Amniotic stem cell (primary cell): ENCODE measurements around the gene TCF25.
"Not testable (repeated sequence)": the region's sequence is repeated elsewhere in the genome, so short reads cannot be mapped to it uniquely, and the experiment has no call there.

ENCODE experiments used
- DNase-seq: peaks from one replicate; lab custom pipeline; 2025; lab: John Stamatoyannopoulos, UW

Gene TCF25

DNA sequence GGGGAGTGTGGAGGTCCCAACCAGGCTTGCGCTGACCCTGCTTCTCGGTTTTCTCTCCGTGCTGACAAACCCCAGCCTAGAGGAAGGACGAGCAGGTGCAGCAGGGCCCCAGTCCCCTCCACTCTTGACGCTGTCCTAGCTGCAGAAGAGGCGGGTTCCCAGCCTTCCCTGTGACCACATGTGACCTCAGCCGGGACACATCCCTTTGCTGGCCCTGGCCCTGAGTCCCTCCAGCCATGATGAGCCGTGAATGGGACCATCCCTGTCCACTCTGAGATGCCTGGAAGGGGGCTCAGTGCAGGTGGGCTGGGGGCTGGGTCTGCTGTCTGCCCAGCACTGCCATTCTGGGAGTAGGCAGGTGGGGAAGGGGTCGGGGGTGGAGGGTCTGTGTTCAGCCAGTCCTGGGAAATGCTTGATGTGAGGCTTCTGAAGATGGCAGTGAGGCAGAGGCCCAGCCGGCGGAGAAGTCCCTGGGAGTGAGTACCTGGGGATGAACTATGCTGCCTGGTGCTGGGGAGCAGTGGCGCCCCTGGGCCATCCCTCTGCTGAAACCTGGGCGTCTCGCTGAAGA lies 47.8 kb downstream of the TCF25 start:
- no peak for DNase-seq

DNA sequence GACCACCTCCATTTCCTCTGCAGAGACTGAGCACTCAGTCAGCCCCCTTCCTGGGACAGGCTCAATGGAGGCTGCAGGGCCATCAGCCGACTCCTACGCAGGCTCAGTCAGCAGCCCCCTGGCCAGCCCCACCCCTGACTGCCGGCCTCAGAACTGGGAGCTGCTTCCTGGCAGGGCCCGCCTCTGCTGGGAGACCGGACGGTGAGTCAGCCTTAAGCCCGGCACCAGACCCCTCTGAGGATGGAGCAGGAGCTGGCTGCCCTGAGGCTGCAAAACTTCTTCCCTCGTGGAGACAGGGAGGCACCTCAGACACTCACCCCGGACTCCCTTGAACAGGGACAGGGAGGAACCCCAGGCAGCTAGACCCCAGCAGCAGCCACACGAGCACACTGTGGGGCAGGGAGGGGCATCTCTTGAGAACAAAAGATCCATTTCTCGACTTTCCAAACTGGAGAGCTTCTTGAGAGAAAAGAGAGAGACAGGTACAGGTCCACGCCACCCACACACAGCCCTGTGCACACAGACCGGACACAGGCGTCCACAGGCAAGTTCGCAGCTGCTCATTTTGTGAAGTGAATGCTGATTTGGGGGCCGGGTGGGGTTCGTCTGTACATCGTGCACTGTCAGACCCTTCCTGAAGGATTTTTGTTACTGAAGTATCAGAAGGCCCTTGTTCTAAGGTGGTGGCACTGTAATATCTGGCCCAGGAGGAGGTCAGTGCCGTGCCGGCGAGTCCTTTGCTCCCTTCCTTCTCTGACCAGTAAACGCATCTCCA lies 48.5 kb downstream of the TCF25 start:
- DNase-seq, result peak; percentile 90

DNA sequence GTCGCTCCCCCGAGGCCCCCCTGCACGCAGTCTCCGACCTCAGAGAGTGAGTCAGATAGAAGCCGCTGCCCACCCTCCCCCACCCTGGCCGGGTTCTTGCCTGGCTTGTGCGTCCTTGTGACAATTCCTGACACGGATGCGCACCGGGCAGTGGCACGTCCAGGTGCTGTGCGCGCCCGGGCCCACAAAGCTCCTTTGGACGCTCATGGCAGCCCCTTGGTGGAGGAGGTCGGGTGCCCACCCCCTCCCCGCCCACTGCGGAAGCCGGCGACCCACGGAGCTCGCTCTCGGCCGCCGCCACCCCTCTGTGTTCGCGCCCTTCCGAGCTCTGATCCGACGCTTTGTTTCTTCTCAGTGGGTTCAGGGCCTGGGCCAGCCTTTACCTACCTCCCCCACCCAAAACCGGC lies 49.1 kb downstream of the TCF25 start:
- peak; percentile 84 for DNase-seq

GRCh38 chr16:89922884-89923639 lies 49.7 kb downstream of the TCF25 start, which contains the start of gene TUBB3:
Gene TUBB3 (plus strand): TSS chr16:89923342. CDS start chr16:89923402, 60 bp downstream.
- DNase-seq, result peak; percentile 69

DNA sequence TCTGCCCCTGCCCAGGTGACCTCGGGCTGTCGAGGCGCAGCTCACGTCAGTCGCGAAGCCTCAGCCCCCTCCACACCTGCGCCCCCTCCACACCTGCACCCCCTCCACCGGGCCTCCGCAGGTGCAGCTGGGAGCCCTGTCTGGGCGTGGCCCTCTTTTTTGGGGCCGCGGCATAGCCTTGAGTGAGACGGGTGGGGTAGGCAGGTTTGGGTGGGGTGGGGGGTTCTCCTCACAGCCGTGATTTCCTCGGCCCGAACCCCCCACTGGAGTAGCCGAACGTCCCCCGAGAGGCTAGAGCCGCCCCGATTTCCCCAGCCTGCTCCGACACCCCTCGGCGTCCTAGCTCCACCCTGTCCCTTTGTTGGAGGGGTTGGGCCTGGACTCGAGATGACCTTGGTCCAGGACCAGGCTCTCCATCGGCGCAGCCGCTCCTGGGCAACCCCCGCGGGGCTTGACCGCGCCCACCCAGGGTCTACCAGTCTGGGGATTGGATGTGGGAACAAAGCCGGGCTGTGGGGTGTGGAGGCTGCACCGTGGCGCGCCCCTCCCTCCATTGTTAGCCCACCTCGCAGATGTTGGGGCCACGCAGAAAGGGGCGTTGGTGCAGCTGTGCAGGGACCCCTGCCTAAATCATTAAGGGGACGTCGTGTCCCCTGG lies 50.4 kb downstream of the TCF25 start:
- no peak for DNase-seq

DNA sequence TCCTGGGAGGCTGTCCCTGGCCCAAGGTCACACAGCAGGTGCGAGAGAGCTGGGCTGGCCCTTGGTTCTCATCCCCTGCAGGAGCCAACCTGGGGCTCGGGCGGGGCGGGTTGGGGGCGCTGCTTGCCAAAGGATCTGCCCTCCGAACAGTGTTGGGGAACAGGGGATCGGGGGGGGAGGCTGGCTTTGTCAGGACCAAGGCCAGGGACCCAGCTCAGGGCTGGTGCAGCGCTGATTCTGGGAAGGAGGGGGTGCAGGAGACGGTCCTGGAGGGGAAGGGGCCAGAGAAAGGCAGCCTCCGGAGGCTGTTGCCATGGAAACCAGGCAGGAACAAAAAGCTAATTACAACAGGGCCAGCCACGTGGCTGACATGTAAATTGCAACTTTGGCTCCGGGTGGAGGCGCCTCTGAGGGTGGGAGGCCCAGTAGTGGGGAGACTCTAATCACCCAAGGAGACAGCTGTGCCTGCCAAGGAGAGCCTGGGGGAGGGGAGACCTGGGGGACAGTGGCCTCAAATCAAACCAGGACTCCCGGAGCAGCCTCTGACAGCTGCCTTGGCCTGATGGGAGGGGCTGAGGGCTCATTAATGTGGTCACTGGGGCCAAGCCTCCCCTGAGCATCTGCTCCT lies 51.0 kb downstream of the TCF25 start:
- no peak for DNase-seq

- DNase-seq, result no peak
Observed at GRCh38 chr16:89924925-89925307, 51.5 kb downstream of the TCF25 start.

GRCh38 chr16:89925596-89926079 lies 52.2 kb downstream of the TCF25 start:
- DNase-seq, result no peak

DNA sequence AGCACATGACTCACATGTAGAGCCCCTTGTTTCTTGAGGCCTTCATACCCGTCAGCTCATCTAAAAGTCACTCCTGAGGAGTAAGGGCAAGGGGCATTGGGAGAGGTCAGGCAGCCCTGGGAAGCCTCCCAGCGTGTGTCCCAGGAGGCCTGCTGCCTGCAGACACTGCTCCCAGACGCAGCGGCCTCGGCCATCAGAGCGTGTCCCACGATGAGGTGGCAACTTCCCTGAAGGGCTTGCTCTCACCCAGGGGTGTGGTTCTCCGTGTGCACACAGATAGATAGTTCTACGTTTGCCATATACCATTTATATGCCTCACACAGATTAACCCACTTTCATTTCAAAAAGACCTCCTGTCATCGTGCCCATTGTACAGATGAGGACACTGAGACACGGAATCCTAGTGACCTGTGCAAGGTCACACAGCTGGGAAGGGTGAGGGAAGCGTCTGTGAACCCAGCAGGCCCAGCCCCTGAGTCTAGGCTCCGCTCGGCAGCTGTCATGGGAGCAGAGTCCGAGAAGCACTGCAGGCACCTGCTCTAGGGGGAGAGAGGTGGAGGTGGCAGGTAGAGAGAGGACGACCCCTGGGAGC lies 58.0 kb downstream of the TCF25 start:
- DNase-seq, result no peak

DNA sequence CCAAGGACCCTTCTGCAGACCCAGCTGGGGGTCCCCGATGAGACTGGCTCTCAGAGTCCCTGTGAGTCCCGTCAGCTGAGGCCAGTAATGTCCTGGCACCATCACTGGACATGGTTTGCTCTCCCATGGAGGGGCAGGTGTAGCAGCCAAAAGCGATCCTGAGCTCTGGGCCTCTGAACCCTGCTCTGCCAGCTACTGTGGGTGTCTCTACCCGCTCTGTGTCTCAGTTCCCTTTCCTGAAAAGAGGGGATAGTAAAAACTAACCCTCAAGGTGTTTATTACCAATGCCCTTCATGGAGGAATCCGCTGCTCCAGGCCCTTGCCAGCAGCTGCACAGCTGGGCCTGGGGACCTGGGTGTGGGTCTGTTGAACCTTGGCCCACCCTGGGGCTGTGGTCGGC lies 58.6 kb downstream of the TCF25 start:
- DNase-seq, result no peak

- DNase-seq, result not testable (repeated sequence)
Observed at GRCh38 chr16:89934019-89934418, 60.6 kb downstream of the TCF25 start.

- DNase-seq, result no peak
Observed at GRCh38 chr16:89934611-89935553, 61.5 kb downstream of the TCF25 start.

GRCh38 chr16:89935620-89936019 lies 62.2 kb downstream of the TCF25 start:
- not testable (repeated sequence) for DNase-seq

DNA sequence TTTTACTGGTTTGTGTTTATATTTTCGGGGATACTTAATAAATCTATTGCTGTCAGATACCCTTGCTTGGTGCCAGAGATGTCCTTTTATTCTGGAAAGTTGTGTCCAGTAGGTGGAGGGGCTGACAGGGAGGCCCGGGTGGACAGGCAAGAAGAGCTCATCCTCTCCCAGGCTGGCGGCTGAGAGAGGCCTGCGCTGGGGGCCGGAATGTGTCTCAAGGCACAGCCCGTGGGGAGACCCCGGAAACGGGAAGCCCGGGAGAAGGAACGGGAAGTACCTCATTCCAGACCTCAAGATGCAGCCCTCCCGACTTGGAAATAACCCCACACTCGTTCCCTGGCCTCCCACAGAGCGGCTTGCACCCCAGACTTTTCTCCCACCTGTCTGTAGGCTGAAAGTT lies 62.6 kb downstream of the TCF25 start:
- DNase-seq, result no peak

DNA sequence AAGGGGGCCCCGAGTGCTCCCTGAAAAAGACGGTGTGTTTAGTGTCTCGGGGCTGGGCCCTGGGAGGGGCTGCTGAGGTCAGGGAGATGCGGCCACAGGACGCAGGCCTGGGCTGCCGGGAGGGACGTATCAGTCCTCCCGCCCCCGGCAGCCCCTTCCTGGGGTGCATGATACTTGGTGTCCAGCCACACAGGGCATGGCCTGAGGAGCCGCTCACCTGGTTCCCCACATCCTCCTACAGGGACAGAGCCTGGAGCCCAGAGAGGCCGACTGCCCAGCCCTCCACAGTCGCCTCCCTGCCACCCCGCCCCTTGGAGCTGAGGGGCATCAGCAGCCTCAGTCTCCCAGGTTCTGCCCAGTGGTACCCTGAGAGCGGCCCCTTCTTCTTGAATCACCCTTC lies 63.1 kb downstream of the TCF25 start:
- no peak for DNase-seq

DNA sequence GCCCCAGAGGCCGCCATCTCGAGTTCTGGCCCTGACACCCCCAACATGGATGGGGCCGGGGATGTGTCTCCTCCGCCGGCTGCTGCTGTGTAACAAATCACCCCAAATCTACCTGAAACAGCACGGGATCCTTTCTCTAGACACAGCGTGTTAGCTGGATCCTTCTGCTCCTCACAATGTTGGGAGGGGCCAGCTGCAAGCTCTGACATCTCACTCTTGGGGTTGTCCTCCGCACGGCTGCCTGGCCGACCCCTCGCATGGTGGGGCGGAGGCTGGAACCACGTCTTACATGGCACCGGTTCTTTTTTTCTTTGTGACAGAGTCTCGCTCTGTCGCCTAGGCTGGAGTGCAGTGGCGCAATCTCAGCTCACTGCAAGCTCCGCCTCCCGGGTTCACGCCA lies 63.6 kb downstream of the TCF25 start:
- no peak for DNase-seq

DNA sequence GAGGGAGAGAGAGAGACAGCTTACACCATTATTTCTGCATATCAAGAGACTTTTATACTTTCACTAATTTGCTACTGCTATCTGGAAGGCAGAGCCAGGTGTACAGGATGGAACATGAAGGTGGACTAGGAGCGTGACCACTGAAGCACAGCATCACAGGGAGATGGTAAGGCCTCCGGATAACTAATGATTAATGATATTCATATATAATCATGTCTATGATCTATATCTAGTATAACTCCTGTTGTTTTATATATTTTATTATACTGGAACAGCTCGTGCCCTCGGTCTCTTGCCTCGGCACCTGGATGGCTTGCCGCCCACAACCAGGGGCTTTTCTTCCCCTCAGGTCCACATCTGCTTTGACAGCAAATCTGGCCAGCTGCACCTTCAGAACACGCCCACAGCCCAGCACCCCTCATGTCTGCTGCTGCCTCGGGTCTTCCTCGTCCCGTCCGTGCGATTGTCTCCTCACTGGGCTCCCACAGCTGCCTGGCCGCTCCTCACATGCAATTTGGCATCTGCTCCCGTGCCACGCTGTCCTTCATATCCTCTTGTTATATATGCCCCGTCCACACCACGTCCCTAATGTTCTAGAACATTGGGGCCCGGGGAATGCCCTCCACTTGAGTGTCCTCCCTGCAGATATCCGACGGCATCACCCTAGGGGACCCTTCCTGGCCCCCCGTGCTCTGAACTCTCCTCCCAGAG lies 64.9 kb downstream of the TCF25 start:
- no peak for DNase-seq

DNA sequence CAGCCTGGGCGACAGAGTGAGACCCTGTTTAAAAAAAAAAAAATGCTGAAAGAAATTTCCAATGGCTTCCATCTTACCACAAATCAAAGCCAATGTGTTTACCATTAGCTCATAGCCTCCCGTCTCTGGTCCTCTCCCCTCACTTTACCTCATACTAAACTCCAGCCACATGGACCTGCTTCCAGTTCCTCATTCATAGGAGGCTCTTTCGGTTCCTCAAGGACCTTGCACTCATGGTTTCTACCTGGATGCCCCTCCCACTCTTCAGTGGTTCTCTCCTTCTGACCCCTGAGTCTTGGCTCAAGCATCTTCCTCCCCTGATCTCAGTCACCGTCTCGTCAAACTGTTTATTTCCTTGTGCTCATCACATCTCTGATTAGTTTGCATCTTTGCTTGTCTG lies 71.4 kb downstream of the TCF25 start:
- no peak for DNase-seq

GRCh38 chr16:89945654-89946053 lies 72.3 kb downstream of the TCF25 start:
- DNase-seq, result no peak

GRCh38 chr16:89946515-89946914 lies 73.1 kb downstream of the TCF25 start:
- no peak for DNase-seq
